NCI-H1436 treated with DMSO at 0.1 percent for 48 hours (cell line): ENCODE results near the gene TTLL5.

Experiments used
- DNase-seq: peaks from one replicate; lab custom pipeline; 2025; lab: John Stamatoyannopoulos, UW

The TTLL5 gene

GRCh38 chr14:75969891-75970290 is 308.8 kb downstream of the TTLL5 start:
- DNase-seq: no peak

- DNase-seq: no peak
Observed at GRCh38 chr14:75970989-75971388, 309.9 kb downstream of the TTLL5 start.

- no peak for DNase-seq
Observed at GRCh38 chr14:75971509-75971908, 310.5 kb downstream of the TTLL5 start.

GRCh38 chr14:75972801-75973421 is 311.9 kb downstream of the TTLL5 start:
- no peak for DNase-seq

- DNase-seq: no peak
Observed at GRCh38 chr14:75976826-75977581, 316.0 kb downstream of the TTLL5 start.

GRCh38 chr14:75977582-75977943 is 316.5 kb downstream of the TTLL5 start:
- no peak for DNase-seq

GRCh38 chr14:75978249-75978731 is 317.2 kb downstream of the TTLL5 start:
- no peak for DNase-seq

GRCh38 chr14:75979071-75979571 is 318.1 kb downstream of the TTLL5 start:
- no peak for DNase-seq

- DNase-seq: no peak
Observed at GRCh38 chr14:75979648-75980565, 318.9 kb downstream of the TTLL5 start.

- no peak for DNase-seq
Observed at GRCh38 chr14:75980856-75981255, 319.8 kb downstream of the TTLL5 start.

GRCh38 chr14:75981426-75982265 is 320.6 kb downstream of the TTLL5 start, which contains the start of gene TGFB3:
TSS of gene TGFB3 (minus strand) at chr14:75981995. CDS start at chr14:75980893, 1,102 bp downstream.
- no peak for DNase-seq

GRCh38 chr14:75982266-75983018 is 321.4 kb downstream of the TTLL5 start:
- peak; percentile 12 for DNase-seq

GRCh38 chr14:75983019-75983358 is 321.9 kb downstream of the TTLL5 start:
- no peak for DNase-seq

GRCh38 chr14:75984674-75985073 is 323.6 kb downstream of the TTLL5 start:
- DNase-seq: no peak

GRCh38 chr14:75985618-75986438 is 324.8 kb downstream of the TTLL5 start, which contains the start of gene IFT43:
TSS of gene IFT43 (plus strand) at chr14:75985763. CDS start at chr14:75985787, 24 bp downstream.
- DNase-seq: no peak

GRCh38 chr14:75986439-75986765 is 325.4 kb downstream of the TTLL5 start:
- DNase-seq: no peak

GRCh38 chr14:75987201-75987970 is 326.3 kb downstream of the TTLL5 start:
- DNase-seq: no peak

GRCh38 chr14:75989134-75989533 is 328.1 kb downstream of the TTLL5 start:
- no peak for DNase-seq

- no peak for DNase-seq
Observed at GRCh38 chr14:75990297-75990696, 329.3 kb downstream of the TTLL5 start.
